ENCODE results near the gene NDUFS8. TPM values are rescaled to one million over a fixed set of nuclear protein-coding genes. Genes with fewer than 3 reads are reported as not detected.
A peak's percentile ranks its signal among the peaks of the same experiment; 100 is the strongest.
"Not testable (repeated sequence)": the region's sequence is repeated elsewhere in the genome, so short reads cannot be mapped to it uniquely, and the experiment has no call there.

NDUFS8 gene
- total RNA-seq (2021) = 221 to 247 TPM (median 240 TPM) in 3 replicates
- Bru-seq, nascent RNA = percentile 79 among the genes with signal in this experiment
- long read RNA-seq, experiment 1, transcript NDUFS8-207 (7 exons, 689 nt) = minor isoform, 12 of 313 reads
- long read RNA-seq, experiment 1, transcript NDUFS8-201 (7 exons, 791 nt) = major isoform, 213 of 313 reads
- long read RNA-seq, experiment 1, partial matches to known transcripts = 31 of 313 reads
- long read RNA-seq, experiment 1, other reads (novel, unspliced or antisense) = 51 of 313 reads
- long read RNA-seq, experiment 2, partial matches to known transcripts = 99 of 223 reads
- long read RNA-seq, experiment 2, other reads (novel, unspliced or antisense) = 124 of 223 reads
- long read RNA-seq, experiment 3, transcript NDUFS8-207 (7 exons, 689 nt) = minor isoform, 17 of 103 reads
- long read RNA-seq, experiment 3, transcript NDUFS8-201 (7 exons, 791 nt) = major isoform, 37 of 103 reads
- long read RNA-seq, experiment 3, partial matches to known transcripts = 3 of 103 reads
- long read RNA-seq, experiment 3, other reads (novel, unspliced or antisense) = 41 of 103 reads

- H3K27ac Mint-ChIP-seq = peak within 1 kb of the TSS; percentile 96
These were observed at the start of gene NDUFS8 for GRCh38 chr11:68030318-68031143. TSS of gene NDUFS8 (plus strand) at chr11:68030681. CDS start at chr11:68032152, 1,471 bp downstream.

GRCh38 chr11:67981226-67981625, 49.3 kb upstream of the NDUFS8 start:
- POLR2A ChIA-PET; H3K27ac Mint-ChIP-seq; H3K4me3 Mint-ChIP-seq; H3K9me3 Mint-ChIP-seq; ATAC-seq; DNase-seq (ENCODE audit: low spot score); H3K27me3 Mint-ChIP-seq (ENCODE audit: low read depth); H3K36me3 Mint-ChIP-seq: not testable (repeated sequence)
- CTCF ChIA-PET = interaction anchor here (1.2 to 2.4 kb wide), 3 partner anchors 13 to 136 kb away, joined by 3 to 13 read pairs (median 4); no protein-coding TSS in a partner anchor
- H3K4me1 Mint-ChIP-seq = peaks cover 33% of the 10 kb centered on the region

More at GRCh38 chr11:68030318-68031143, at the start of gene NDUFS8:
- H3K27me3 Mint-ChIP-seq (ENCODE audit: low read depth) = no peaks in the 10 kb centered on the region
- peaks cover 19% of the 10 kb centered on the region for H3K4me1 Mint-ChIP-seq
- ChIA-PET POLR2A (no interaction called here), CTCF (interaction anchor here (0.6 to 1.2 kb wide), 3 partner anchors 10 to 95 kb away, joined by 3 to 5 read pairs (median 4); no protein-coding TSS in a partner anchor)
- peak; percentile 96 for DNase-seq (ENCODE audit: low spot score)
- TF ChIP-seq FOXP1 (CRISPR knock-in tag; IDR thresholded peaks at IDR 0.05; ENCODE audit: borderline replicate concordance) (peak; percentile 78), CREM (CRISPR knock-in tag; IDR thresholded peaks at IDR 0.05) (no peak), FOXP4 (CRISPR knock-in tag; IDR thresholded peaks at IDR 0.05) (peak; percentile 45), MYBL2 (CRISPR knock-in tag; IDR thresholded peaks at IDR 0.05) (peak; percentile 16; the same call in 1 of the 2 replicates), E2F5 (CRISPR knock-in tag; IDR thresholded peaks at IDR 0.05) (0 out of 2 replicates have a peak, but pooled peaks have one; percentile 27), HMGA2 (CRISPR knock-in tag; IDR thresholded peaks at IDR 0.05) (no peak), AR (CRISPR knock-in tag; IDR thresholded peaks at IDR 0.05) (no peak), E2F1 (CRISPR knock-in tag; IDR thresholded peaks at IDR 0.05) (no peak), SP1 (CRISPR knock-in tag; conservative IDR thresholded peaks at IDR 0.05) (peak; percentile 47; the same call in 1 of the 2 replicates), USF2 (CRISPR knock-in tag; IDR thresholded peaks at IDR 0.05) (no peak), ELF4 (CRISPR knock-in tag; IDR thresholded peaks at IDR 0.05; ENCODE audit: low read depth) (no peak), ETV6 (CRISPR knock-in tag; IDR thresholded peaks at IDR 0.05) (0 out of 2 replicates have a peak, but pooled peaks have one; percentile 42), NFYB (CRISPR knock-in tag; conservative IDR thresholded peaks at IDR 0.05; ENCODE audit: low read depth) (peak; percentile 76), EMX1 (CRISPR knock-in tag; IDR thresholded peaks at IDR 0.05) (no peak), PREB (CRISPR knock-in tag; IDR thresholded peaks at IDR 0.05; ENCODE audit: borderline replicate concordance) (no peak)
- H3K4me3 Mint-ChIP-seq = peak within 1 kb of the TSS; percentile 96
- peak; percentile 95 for ATAC-seq
- peaks cover 9% of the 10 kb centered on the region for H3K36me3 Mint-ChIP-seq
- no peaks in the 10 kb centered on the region for H3K9me3 Mint-ChIP-seq

All from WTC11 (cell line).